Peyer's patch (tissue), 4 donors: ENCODE results near the gene MAP2K3. TPM values are rescaled to one million over a fixed set of nuclear protein-coding genes. Genes with fewer than 3 reads are reported as not detected.

Experiments used
- DNase-seq, 3 donors: peaks; one replicate each; pipeline ENCODE4 v3.0.0-alpha.2; 2017 to 2019
- H3K27ac ChIP-seq, 4 donors: fragments of 200-600 bp; sonication (generic); one replicate each; pipeline ENCODE4 v1.5.1; 2016 to 2019
- H3K27me3 ChIP-seq, 2 donors: fragments of 200-600 bp; sonication (generic); one replicate each; pipeline ENCODE4 v1.5.1; 2019
- H3K36me3 ChIP-seq, 3 donors: fragments of 200-600 bp; sonication (generic); one replicate each; pipeline ENCODE4 v1.5.1; 2016 to 2019
- H3K4me1 ChIP-seq, 4 donors: fragments of 200-600 bp; sonication (generic); one replicate each; pipeline ENCODE4 v1.5.1; 2016 to 2019
- H3K4me3 ChIP-seq, 4 donors: fragments of 200-600 bp; sonication (generic); 1 replicate in 3 of 4; 2 replicates in 1 of 4; pipeline ENCODE4 v1.5.1; 2016 to 2019; ENCODE audit warnings: mild to moderate bottlenecking in 1 of 4
- H3K9me3 ChIP-seq, 4 donors: fragments of 200-600 bp; sonication (generic); one replicate each; pipeline ENCODE4 v1.5.1; 2016 to 2019; ENCODE audit warnings: mild to moderate bottlenecking in 1 of 4
- POLR2A ChIP-seq, 2 donors: fragments of 450-650 bp; IDR thresholded peaks; one replicate each; pipeline ENCODE4 v1.5.1; 2017; ENCODE audit warnings: antibody characterized with exemption in 2 of 2, mild to moderate bottlenecking in 2 of 2, moderate library complexity in 2 of 2
- total RNA-seq, 4 donors: library from RNA; depleted of rRNA; stranded (reverse); fragments of >200 nt; gene quantifications; one replicate each; pipeline ENCODE4 v1.1.0, GENCODE V29; 2016
- TF ChIP-seq, protein P1 (sequence below), 6 experiments: fragments of 450-650 bp in 4 of 6; fragments of 200-600 bp in 2 of 6; sonication (generic) in 1 of 6; IDR thresholded peaks; one replicate each; pipeline ENCODE4 v1.5.1; 2017 to 2019; ENCODE audit warnings: antibody characterized with exemption in 6 of 6, mild to moderate bottlenecking in 3 of 6, moderate library complexity in 1 of 6

MAP2K3 gene
- total RNA-seq, 4 donors from 2014 or later: 54.5 to 133 (median 102) TPM

DNA sequence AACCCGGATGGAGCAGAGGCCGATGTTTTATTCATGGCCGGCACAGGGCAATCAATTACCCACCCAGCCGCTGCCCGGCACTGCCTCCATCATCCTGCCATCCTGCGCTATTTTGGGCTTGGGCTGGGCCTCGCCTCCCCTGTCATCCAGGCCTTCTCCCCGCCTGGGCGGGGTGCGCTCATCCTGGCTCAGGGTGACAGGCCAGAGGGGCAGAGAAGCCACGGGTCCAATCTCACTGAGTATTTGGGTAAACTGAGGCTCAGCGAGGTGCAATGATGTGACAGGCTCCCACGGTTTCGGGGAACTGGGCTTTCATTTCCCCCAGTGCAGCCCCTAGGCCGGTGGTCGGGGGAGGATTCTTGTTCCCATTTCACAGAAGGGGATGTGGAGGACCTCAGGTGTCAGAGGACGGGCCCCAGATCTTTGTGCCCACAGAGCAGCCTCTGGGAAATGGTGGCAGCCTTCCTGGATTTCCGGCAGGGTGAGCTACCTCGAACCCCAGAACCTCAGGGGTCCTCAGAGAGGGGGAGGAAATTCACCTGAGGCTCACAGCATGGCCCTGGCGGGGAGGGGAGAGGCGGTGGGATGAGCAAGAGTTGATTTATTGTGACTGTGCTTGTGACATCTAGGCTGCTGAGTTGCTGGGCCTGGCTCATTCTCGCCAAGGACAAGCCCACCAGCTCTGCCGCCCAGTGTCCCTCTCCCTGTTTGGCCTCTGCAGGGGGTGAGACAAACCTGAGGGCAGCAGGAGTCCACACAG is 67.9 kb downstream of the MAP2K3 start:
- Histone ChIP-seq H3K27me3 (no peaks in the 10 kb centered on the region), H3K4me1 (no peaks in the 10 kb centered on the region), H3K4me3 (no peak overlapping the region), H3K36me3 (no peaks in the 10 kb centered on the region), H3K27ac (no peak overlapping the region), H3K9me3 (no peaks in the 10 kb centered on the region)
- TF ChIP-seq, protein P1, sequence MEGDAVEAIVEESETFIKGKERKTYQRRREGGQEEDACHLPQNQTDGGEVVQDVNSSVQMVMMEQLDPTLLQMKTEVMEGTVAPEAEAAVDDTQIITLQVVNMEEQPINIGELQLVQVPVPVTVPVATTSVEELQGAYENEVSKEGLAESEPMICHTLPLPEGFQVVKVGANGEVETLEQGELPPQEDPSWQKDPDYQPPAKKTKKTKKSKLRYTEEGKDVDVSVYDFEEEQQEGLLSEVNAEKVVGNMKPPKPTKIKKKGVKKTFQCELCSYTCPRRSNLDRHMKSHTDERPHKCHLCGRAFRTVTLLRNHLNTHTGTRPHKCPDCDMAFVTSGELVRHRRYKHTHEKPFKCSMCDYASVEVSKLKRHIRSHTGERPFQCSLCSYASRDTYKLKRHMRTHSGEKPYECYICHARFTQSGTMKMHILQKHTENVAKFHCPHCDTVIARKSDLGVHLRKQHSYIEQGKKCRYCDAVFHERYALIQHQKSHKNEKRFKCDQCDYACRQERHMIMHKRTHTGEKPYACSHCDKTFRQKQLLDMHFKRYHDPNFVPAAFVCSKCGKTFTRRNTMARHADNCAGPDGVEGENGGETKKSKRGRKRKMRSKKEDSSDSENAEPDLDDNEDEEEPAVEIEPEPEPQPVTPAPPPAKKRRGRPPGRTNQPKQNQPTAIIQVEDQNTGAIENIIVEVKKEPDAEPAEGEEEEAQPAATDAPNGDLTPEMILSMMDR (IDR thresholded peaks at IDR 0.05): no peak
- TF ChIP-seq POLR2A (IDR thresholded peaks at IDR 0.05): no peak
- DNase-seq: peak in 2 of 3 donors; percentile 19 to 30

DNA sequence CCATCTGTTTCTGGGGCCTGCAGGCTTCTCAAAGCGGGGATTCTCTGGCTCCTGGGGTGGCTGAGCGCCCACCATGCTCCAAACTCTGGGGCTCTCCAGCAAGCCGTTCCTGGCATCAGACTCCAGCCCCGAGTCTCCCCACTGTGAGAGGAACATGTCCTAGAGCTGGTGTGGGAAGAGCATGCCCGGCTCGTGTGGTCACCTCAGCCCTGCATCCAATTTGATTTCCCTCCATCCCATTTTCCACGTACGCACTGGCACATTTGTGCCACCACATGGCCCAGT is 68.4 kb downstream of the MAP2K3 start:
- no peak overlapping the region for H3K27ac ChIP-seq
- no peaks in the 10 kb centered on the region for H3K9me3 ChIP-seq
- H3K4me3 ChIP-seq: no peak overlapping the region
- no peaks in the 10 kb centered on the region for H3K36me3 ChIP-seq
- DNase-seq: peak in 2 of 3 donors; percentile 36 to 37
- H3K27me3 ChIP-seq: no peaks in the 10 kb centered on the region
- no peaks in the 10 kb centered on the region for H3K4me1 ChIP-seq
- TF ChIP-seq POLR2A (IDR thresholded peaks at IDR 0.05): no peak
- TF ChIP-seq, protein P1 (IDR thresholded peaks at IDR 0.05): no peak

DNA sequence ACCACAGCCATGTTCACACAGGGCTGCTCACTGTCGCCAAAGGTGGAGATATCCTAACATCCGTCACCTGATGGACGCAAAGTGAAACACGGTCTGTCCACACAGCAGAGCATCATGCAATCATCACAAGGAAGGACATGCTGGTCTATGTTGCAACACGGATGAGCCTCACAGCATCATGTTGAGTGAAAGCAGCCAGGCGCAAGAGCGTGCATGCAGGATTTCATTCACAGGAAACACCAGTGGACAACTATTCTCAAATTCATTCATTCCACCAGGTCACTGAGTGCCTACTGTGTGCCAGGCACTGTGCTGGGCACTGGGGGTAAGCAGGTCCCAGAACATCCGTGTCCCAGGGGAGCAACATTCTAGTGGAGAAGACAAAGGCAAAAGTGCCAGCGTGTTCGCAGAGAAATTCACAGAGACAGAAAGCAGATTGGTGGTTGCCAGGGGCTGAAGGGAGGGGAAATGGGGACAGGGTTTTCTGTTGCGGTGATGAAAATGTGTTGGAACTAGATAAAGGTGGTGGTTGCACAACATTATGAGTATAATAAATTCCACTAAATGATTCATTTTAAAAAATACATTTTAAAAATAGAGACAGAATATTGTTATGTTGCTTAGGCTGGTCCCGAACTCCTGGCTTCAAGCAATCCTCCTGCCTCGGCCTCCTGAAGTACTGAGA is 69.0 kb downstream of the MAP2K3 start:
- H3K27ac ChIP-seq: no peak overlapping the region
- no peaks in the 10 kb centered on the region for H3K4me1 ChIP-seq
- no peaks in the 10 kb centered on the region for H3K9me3 ChIP-seq
- H3K27me3 ChIP-seq: no peaks in the 10 kb centered on the region
- no peak for TF ChIP-seq POLR2A (IDR thresholded peaks at IDR 0.05)
- TF ChIP-seq, protein P1 (IDR thresholded peaks at IDR 0.05): no peak
- no peaks in the 10 kb centered on the region for H3K36me3 ChIP-seq
- H3K4me3 ChIP-seq: no peak overlapping the region
- DNase-seq: peak in 1 of 3 donors; percentile 33

DNA sequence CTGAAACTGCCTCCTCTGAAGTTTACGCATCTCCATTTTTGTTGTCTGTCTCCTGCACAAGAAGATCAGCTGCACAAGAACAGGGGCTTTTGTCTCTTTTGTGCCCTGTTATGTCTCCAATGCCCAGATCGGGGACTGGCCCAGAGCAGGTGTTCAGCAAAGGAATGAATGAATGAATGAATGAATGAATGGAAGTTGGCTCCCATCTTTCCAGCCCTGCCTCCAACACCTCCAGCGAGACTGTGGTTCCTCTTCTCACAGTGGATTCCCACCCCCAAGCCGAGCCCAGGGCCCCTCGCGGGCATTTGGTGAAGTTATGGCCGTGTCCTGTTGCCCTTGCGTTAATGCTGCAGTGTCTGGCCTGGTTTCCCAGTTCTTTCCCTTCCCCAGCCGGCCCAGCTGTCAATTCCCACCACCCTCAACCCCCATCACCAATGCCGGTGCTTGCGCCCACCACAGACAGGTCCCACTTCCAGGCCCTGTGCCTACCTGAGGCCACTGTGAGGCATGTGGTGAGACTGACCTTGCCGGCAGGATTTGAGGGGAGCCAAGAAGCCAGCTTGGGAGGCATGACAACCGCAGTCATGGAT is 70.4 kb downstream of the MAP2K3 start:
- no peaks in the 10 kb centered on the region for H3K4me1 ChIP-seq
- peak in 1 of 3 donors; percentile 32 for DNase-seq
- TF ChIP-seq, protein P1 (IDR thresholded peaks at IDR 0.05): no peak
- TF ChIP-seq POLR2A (IDR thresholded peaks at IDR 0.05): no peak
- H3K36me3 ChIP-seq: no peaks in the 10 kb centered on the region
- no peak overlapping the region for H3K27ac ChIP-seq
- no peaks in the 10 kb centered on the region for H3K27me3 ChIP-seq
- H3K4me3 ChIP-seq: no peak overlapping the region
- no peaks in the 10 kb centered on the region for H3K9me3 ChIP-seq

DNA sequence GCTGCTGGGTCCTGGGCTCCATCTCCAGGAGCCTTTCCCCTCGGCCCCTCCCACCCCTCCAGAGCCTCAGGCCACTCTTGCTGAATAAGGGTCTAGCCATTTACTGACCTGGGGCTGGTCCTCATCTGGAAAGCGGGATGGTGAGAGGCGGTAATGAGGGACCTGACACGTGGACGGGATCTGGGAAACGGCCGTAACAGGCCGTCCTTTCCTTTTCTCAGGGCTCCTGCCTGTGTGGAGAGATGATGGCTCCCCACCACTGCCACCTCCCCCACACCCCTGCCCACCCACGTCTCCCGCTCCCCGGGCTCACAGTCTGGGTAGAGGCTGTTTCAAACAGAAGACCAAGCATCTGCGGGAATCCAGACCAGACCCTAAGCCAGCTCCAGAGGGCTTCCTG is 71.1 kb downstream of the MAP2K3 start:
- peak in 1 of 3 donors; percentile 18 for DNase-seq
- no peak overlapping the region for H3K27ac ChIP-seq
- H3K4me1 ChIP-seq: no peaks in the 10 kb centered on the region
- no peaks in the 10 kb centered on the region for H3K36me3 ChIP-seq
- TF ChIP-seq, protein P1 (IDR thresholded peaks at IDR 0.05): no peak
- TF ChIP-seq POLR2A (IDR thresholded peaks at IDR 0.05): no peak
- no peaks in the 10 kb centered on the region for H3K27me3 ChIP-seq
- H3K9me3 ChIP-seq: no peaks in the 10 kb centered on the region
- no peak overlapping the region for H3K4me3 ChIP-seq
